ENCODE results near the gene LPAR5. TPM values are rescaled to one million over a fixed set of nuclear protein-coding genes. Genes with fewer than 3 reads are reported as not detected.

Gene LPAR5
- total RNA-seq, 1 experiment from 2014 or later = 2.5 TPM

DNA sequence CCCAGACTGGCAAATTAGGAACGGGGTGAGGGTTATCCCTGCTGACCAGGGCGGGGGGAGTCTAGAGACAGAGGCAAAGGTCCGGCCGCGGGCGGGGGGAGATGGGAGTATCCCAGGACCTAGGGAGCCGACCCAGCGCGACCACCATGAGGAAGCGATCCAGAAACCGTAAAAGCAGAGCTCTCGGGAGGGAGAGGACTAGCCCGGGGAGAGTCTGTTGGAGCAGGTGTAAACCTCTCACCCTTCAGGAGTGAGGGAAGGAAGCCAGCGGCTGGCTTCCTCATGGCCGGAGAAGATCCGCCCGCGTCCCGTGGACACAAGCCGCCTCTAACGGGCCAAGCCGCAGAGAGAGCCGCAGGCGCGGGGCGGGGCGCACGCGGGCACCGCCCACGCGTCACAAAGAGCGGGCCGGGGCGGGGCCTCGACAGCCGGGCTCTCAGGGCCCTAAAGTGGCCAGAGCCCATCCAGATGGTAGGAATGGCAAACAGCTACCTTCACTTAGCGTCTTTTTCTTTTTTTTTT, 11.4 kb upstream of the LPAR5 start, which contains the start of gene ACRBP:
TSS of gene ACRBP (minus strand) at position 350 of the 522 bp plus-strand sequence. CDS start at position 284, 66 bp downstream.
- Mint-ChIP-seq H3K27me3 (ENCODE audit: unreplicated experiment) (peaks cover 10% of the 10 kb centered on the region), H3K4me1 (ENCODE audit: low read depth, unreplicated experiment) (no peaks in the 10 kb centered on the region), H3K27ac (ENCODE audit: unreplicated experiment) (peak within 1 kb of the TSS; percentile 60), H3K36me3 (ENCODE audit: insufficient read depth, unreplicated experiment) (peaks cover 25% of the 10 kb centered on the region), H3K9me3 (ENCODE audit: low read depth, unreplicated experiment) (peaks cover 6% of the 10 kb centered on the region), H3K4me3 (ENCODE audit: low read depth, unreplicated experiment) (no peak within 1 kb of the TSS)
- intact Hi-C loops (cut with micrococcal nuclease; ENCODE audit: unreplicated experiment) = no loop called here
- CTCF ChIA-PET = no interaction called here
- TF ChIP-seq, protein P1, sequence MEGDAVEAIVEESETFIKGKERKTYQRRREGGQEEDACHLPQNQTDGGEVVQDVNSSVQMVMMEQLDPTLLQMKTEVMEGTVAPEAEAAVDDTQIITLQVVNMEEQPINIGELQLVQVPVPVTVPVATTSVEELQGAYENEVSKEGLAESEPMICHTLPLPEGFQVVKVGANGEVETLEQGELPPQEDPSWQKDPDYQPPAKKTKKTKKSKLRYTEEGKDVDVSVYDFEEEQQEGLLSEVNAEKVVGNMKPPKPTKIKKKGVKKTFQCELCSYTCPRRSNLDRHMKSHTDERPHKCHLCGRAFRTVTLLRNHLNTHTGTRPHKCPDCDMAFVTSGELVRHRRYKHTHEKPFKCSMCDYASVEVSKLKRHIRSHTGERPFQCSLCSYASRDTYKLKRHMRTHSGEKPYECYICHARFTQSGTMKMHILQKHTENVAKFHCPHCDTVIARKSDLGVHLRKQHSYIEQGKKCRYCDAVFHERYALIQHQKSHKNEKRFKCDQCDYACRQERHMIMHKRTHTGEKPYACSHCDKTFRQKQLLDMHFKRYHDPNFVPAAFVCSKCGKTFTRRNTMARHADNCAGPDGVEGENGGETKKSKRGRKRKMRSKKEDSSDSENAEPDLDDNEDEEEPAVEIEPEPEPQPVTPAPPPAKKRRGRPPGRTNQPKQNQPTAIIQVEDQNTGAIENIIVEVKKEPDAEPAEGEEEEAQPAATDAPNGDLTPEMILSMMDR (IDR thresholded peaks at IDR 0.05; ENCODE audit: unreplicated experiment) = no peak
- no TSS peak for BruUV-seq (replicated peaks)
- DNase-seq = no peak

GRCh38 chr12:6646276-6647082, 10.7 kb upstream of the LPAR5 start:
- peaks cover 6% of the 10 kb centered on the region for H3K9me3 Mint-ChIP-seq (ENCODE audit: low read depth, unreplicated experiment)

GRCh38 chr12:6644903-6645302, 9.1 kb upstream of the LPAR5 start:
- CTCF ChIA-PET = no interaction called here
- H3K9me3 Mint-ChIP-seq (ENCODE audit: low read depth, unreplicated experiment) = peaks cover 6% of the 10 kb centered on the region
- no TSS peak for BruUV-seq (replicated peaks)
- intact Hi-C loops (cut with micrococcal nuclease; ENCODE audit: unreplicated experiment) = no loop called here
- TF ChIP-seq, protein P1 (IDR thresholded peaks at IDR 0.05; ENCODE audit: unreplicated experiment) = no peak
- H3K27ac Mint-ChIP-seq (ENCODE audit: unreplicated experiment) = no peak overlapping the region
- H3K4me3 Mint-ChIP-seq (ENCODE audit: low read depth, unreplicated experiment) = no peak overlapping the region
- no peak for DNase-seq
- H3K27me3 Mint-ChIP-seq (ENCODE audit: unreplicated experiment) = peaks cover 29% of the 10 kb centered on the region
- peaks cover 21% of the 10 kb centered on the region for H3K36me3 Mint-ChIP-seq (ENCODE audit: insufficient read depth, unreplicated experiment)
- H3K4me1 Mint-ChIP-seq (ENCODE audit: low read depth, unreplicated experiment) = no peaks in the 10 kb centered on the region

More at GRCh38 chr12:6646276-6647082, 10.7 kb upstream of the LPAR5 start:
- Mint-ChIP-seq H3K27ac (ENCODE audit: unreplicated experiment) (peak overlapping the region; percentile 60), H3K36me3 (ENCODE audit: insufficient read depth, unreplicated experiment) (peaks cover 21% of the 10 kb centered on the region), H3K27me3 (ENCODE audit: unreplicated experiment) (peaks cover 16% of the 10 kb centered on the region), H3K4me1 (ENCODE audit: low read depth, unreplicated experiment) (no peaks in the 10 kb centered on the region), H3K4me3 (ENCODE audit: low read depth, unreplicated experiment) (no peak overlapping the region)
- no peak for DNase-seq
- TF ChIP-seq, protein P1 (IDR thresholded peaks at IDR 0.05; ENCODE audit: unreplicated experiment) = no peak
- intact Hi-C loops (cut with micrococcal nuclease; ENCODE audit: unreplicated experiment) = no loop called here
- no TSS peak for BruUV-seq (replicated peaks)
- CTCF ChIA-PET = no interaction called here

DNA sequence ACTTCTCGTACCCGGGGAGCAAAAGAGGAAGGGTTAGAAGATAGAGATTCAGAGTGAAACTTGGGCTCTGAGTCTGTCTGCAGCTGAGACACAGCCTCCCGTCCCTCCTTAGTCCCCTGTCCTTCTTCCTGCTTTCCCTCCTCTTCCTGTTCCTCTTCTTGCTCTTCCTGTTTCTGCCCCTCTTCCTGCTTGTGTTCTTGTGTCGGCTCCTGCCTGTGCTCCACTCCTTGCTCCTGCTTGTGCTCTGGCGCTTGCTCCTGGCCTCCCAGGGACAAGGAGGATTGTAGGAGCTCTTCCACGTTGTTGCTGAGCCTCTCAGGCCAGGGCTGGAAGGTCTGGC, 8.5 kb upstream of the LPAR5 start:
- no TSS peak for BruUV-seq (replicated peaks)
- intact Hi-C loops (cut with micrococcal nuclease; ENCODE audit: unreplicated experiment) = no loop called here
- H3K36me3 Mint-ChIP-seq (ENCODE audit: insufficient read depth, unreplicated experiment) = peaks cover 21% of the 10 kb centered on the region
- CTCF ChIA-PET = no interaction called here
- H3K9me3 Mint-ChIP-seq (ENCODE audit: low read depth, unreplicated experiment) = peaks cover 6% of the 10 kb centered on the region
- H3K4me1 Mint-ChIP-seq (ENCODE audit: low read depth, unreplicated experiment) = no peaks in the 10 kb centered on the region
- TF ChIP-seq, protein P1 (IDR thresholded peaks at IDR 0.05; ENCODE audit: unreplicated experiment) = no peak
- DNase-seq = no peak
- peaks cover 29% of the 10 kb centered on the region for H3K27me3 Mint-ChIP-seq (ENCODE audit: unreplicated experiment)
- no peak overlapping the region for H3K4me3 Mint-ChIP-seq (ENCODE audit: low read depth, unreplicated experiment)
- H3K27ac Mint-ChIP-seq (ENCODE audit: unreplicated experiment) = no peak overlapping the region
